Measurements from ENCODE around the gene GRHL1. TPM values are rescaled to one million over a fixed set of nuclear protein-coding genes. Genes with fewer than 3 reads are reported as not detected.

GRHL1 gene
- total RNA-seq, 1 experiment from 2014 or later, result 2.5 TPM

- H3K23ac ChIP-seq (ENCODE audit: insufficient read length, low read depth, low read length), result no peak overlapping the region
- H3K18ac ChIP-seq (ENCODE audit: insufficient read length, low read depth, low read length), result no peak overlapping the region
- peaks cover 2% of the 10 kb centered on the region; the same call in 1 of the 2 replicates for H3K4me1 ChIP-seq (ENCODE audit: insufficient read depth, low read length)
- H3K4me2 ChIP-seq (ENCODE audit: insufficient read depth, insufficient read length, low read length), result no peak overlapping the region
- H3K56ac ChIP-seq (ENCODE audit: insufficient read length, low read depth, low read length), result no peak overlapping the region
- H4K20me1 ChIP-seq (ENCODE audit: control insufficient read depth, insufficient read depth, insufficient read length), result no peaks in the 10 kb centered on the region
- WGBS (ENCODE audit: extremely low coverage, insufficient read length, low lambda C conversion rate), result no CpG with 5 or more reads among the region's 3 CpGs
- H3K23me2 ChIP-seq (ENCODE audit: insufficient read length, low read depth, low read length, poor library complexity, severe bottlenecking), result no peaks in the 10 kb centered on the region
- H4K8ac ChIP-seq (replicated peaks; ENCODE audit: insufficient read length, low read depth, low read length), result no peak overlapping the region
- H3K9ac ChIP-seq (ENCODE audit: extremely low read depth, insufficient read length, low read length), result no peak overlapping the region
- Mint-ChIP-seq H3K27ac (no peak overlapping the region), H3K4me3 (no peak overlapping the region), H3K27me3 (ENCODE audit: low read depth) (peaks cover 4% of the 10 kb centered on the region), H3K9me3 (no peaks in the 10 kb centered on the region), H3K4me1 (peaks cover 5 to 13% of the 10 kb centered on the region in 2 experiments), H3K36me3 (ENCODE audit: insufficient read depth in 1 of 3, low read depth in 3 of 3) (no peaks in the 10 kb centered on the region; a peak in 1 of 7 replicates)
- no peak overlapping the region for H2BK120ac ChIP-seq (ENCODE audit: low read depth, low read length, poor library complexity, severe bottlenecking)
- H3T11ph ChIP-seq (ENCODE audit: low read length), result no peak overlapping the region
- no peak overlapping the region for H2BK15ac ChIP-seq (ENCODE audit: low read depth, low read length)
- no peak overlapping the region for H2AK5ac ChIP-seq (ENCODE audit: insufficient read length, low read length)
- no peak overlapping the region for H4K5ac ChIP-seq (ENCODE audit: insufficient read length, low read depth, low read length)
- H2BK20ac ChIP-seq (ENCODE audit: low read depth, low read length, poor library complexity, severe bottlenecking), result no peak overlapping the region
- H3K14ac ChIP-seq (ENCODE audit: insufficient read depth, low read length), result no peak overlapping the region
- H2BK5ac ChIP-seq (ENCODE audit: insufficient read length, low read length), result no peak overlapping the region
- no peak for TF ChIP-seq CTCF (conservative IDR thresholded peaks at IDR 0.05)
- no peak overlapping the region for H3K27ac ChIP-seq (ENCODE audit: insufficient read length, low read depth, low read length)
- H3K27me3 ChIP-seq (ENCODE audit: insufficient read depth, low read length), result no peaks in the 10 kb centered on the region
- no peaks in the 10 kb centered on the region for H3K79me1 ChIP-seq (ENCODE audit: insufficient read depth, low read depth, low read length, poor library complexity, severe bottlenecking)
- no peak overlapping the region for H2AFZ ChIP-seq (ENCODE audit: low read length)
- H3K79me2 ChIP-seq (ENCODE audit: insufficient read depth, low read length), result no peaks in the 10 kb centered on the region
- no peaks in the 10 kb centered on the region for H3K9me3 ChIP-seq (ENCODE audit: control insufficient read depth, low read depth, low read length)
- no peak overlapping the region for H4K91ac ChIP-seq (ENCODE audit: insufficient read length, low read depth, low read length)
- H2BK12ac ChIP-seq (ENCODE audit: insufficient read length, low read depth, low read length), result no peak overlapping the region
- H3K4ac ChIP-seq (ENCODE audit: low read depth, low read length), result no peak overlapping the region
- DNase-seq, result no peak
These were observed 83.5 kb downstream of the GRHL1 start for GRCh38 chr2:10035053-10035422.
